Measurements from ENCODE around the gene TMEM253. TPM values are rescaled to one million over a fixed set of nuclear protein-coding genes. Genes with fewer than 3 reads are reported as not detected.
A peak's percentile ranks its signal among the peaks of the same experiment; 100 is the strongest.

TMEM253 gene
- total RNA-seq, 2 donors from 2014 or later = 0.35 TPM; not detected in 1

DNA sequence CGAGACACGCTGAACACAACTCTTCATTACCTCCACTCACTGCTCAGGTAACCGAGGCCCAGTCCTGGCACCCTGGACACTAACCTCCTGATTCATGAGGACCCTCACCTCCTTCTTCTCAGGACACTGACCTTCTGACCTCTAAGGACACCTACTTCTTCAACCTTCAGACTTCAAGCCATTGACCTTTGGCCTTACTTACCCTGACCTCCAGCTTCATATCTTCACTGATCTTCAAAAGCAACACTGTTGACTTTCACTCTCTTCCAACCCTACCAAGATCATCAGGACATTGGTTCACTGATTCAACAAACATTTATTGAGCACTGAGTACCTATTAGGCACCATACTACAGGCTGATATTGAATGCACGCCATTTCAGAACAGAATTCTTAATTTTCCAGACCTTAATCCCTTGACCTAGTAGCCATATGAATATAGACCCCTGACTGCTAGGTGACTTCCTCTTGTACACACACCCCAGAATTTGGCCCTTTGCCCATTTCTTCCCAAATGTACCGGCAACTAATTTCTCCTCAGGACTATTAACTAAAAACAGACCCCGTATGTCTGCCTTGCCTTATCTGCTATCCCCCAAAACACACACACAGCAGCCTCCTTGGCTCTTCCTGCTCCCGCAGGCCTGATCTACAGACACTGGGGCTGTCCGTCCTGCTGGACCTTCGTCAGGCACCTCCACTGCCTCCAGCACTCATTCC is 25.0 kb upstream of the TMEM253 start:
- H3K4me3 Mint-ChIP-seq = no peak overlapping the region
- DNase-seq (no peak), ATAC-seq (replicated peaks in 1 of 2) (no peak)
- peaks cover 12% of the 10 kb centered on the region for H3K4me1 Mint-ChIP-seq (ENCODE audit: low read depth)
- H3K36me3 Mint-ChIP-seq (ENCODE audit: insufficient read depth in 2 of 2) = no peaks in the 10 kb centered on the region
- no peak overlapping the region for H3K27ac Mint-ChIP-seq
- H3K9me3 Mint-ChIP-seq = no peaks in the 10 kb centered on the region
- H3K27me3 Mint-ChIP-seq (ENCODE audit: low read depth) = peaks cover 37% of the 10 kb centered on the region

DNA sequence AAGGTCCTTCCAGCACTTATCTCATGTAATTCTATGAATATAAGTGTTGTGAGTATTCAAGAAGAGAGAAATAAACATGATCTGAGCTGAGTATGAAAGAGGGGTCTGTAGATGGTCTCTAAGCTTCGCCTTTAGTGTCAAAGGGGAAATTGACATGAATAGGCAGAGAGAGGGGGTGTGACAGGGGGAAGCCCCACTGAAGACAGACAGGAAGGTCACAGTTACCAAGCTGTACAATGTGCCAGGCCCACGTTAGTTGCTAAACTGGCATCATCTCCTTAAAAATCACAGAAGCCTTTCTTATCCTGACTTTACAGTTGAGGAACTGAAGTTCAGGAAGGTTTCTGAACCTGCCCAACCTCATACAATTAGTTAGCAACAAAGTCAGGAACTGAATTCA is 23.2 kb upstream of the TMEM253 start:
- H3K27me3 Mint-ChIP-seq (ENCODE audit: low read depth) = peaks cover 19% of the 10 kb centered on the region
- no peak overlapping the region for H3K27ac Mint-ChIP-seq
- no peaks in the 10 kb centered on the region for H3K36me3 Mint-ChIP-seq (ENCODE audit: insufficient read depth in 2 of 2)
- no peak for DNase-seq
- ATAC-seq (replicated peaks in 1 of 2) = no peak
- no peaks in the 10 kb centered on the region for H3K9me3 Mint-ChIP-seq
- no peak overlapping the region for H3K4me3 Mint-ChIP-seq
- no peaks in the 10 kb centered on the region for H3K4me1 Mint-ChIP-seq (ENCODE audit: low read depth)

DNA sequence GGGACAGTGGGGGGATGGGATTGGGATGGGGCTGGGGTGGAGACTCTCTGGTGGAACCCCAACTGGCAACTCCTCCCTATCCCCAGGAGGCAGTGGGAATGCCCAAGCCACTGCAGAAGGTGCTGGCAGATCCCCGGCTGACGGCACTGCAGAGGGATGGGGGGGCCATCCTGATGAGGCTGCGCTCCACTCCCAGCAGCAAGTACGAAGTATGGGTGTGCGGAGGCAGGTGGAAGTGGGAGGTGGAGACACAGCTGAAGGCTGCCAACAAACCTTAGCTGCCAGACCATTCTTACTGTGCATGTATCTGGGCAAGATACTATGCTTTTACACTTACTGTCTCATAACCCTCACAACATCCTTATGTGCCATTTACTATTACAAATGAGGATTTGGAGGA is 22.6 kb upstream of the TMEM253 start:
- no peak for DNase-seq
- no peak for ATAC-seq (replicated peaks in 1 of 2)
- Mint-ChIP-seq H3K27me3 (ENCODE audit: low read depth) (peaks cover 13% of the 10 kb centered on the region), H3K9me3 (no peaks in the 10 kb centered on the region), H3K27ac (no peak overlapping the region), H3K4me1 (ENCODE audit: low read depth) (no peaks in the 10 kb centered on the region), H3K4me3 (no peak overlapping the region), H3K36me3 (ENCODE audit: insufficient read depth in 2 of 2) (no peaks in the 10 kb centered on the region)

DNA sequence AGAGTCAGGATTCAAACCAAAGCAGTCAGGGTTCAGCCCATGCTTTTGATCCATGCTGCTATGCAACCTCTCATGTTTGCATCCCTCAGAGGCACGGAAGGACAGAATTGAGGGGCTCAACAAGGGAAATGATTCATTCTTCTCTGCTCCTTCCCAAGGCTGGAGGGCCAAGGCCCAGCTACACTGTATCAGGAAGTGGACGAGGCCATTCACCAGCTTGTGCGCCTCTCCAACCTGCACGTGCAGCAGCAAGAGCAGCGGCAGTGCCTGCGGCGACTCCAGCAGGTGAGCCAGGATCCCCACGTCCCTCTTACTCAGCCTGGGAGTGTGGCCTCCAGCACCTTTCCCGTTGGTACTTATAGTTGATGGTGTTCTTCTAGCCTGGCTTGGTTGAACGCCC is 22.1 kb upstream of the TMEM253 start:
- H3K4me1 Mint-ChIP-seq (ENCODE audit: low read depth) = no peaks in the 10 kb centered on the region
- peaks cover 9% of the 10 kb centered on the region for H3K27me3 Mint-ChIP-seq (ENCODE audit: low read depth)
- no peak overlapping the region for H3K27ac Mint-ChIP-seq

DNA sequence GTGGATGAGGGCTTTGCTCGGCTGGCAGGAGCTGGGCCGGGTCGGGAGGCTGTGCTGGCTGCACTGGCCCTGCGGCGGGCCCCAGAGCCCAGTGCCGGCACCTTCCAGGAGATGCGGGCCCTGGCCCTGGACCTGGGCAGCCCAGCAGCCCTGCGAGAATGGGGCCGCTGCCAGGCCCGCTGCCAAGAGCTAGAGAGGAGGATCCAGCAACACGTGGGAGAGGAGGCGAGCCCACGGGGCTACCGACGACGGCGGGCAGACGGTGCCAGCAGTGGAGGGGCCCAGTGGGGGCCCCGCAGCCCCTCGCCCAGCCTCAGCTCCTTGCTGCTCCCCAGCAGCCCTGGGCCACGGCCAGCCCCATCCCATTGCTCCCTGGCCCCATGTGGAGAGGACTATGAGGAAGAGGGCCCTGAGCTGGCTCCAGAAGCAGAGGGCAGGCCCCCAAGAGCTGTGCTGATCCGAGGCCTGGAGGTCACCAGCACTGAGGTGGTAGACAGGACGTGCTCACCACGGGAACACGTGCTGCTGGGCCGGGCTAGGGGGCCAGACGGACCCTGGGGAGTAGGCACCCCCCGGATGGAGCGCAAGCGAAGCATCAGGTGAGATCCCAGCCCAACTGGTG is 19.2 kb upstream of the TMEM253 start:
- Mint-ChIP-seq H3K4me1 (ENCODE audit: low read depth) (peaks cover 3% of the 10 kb centered on the region), H3K36me3 (ENCODE audit: insufficient read depth in 2 of 2) (no peaks in the 10 kb centered on the region), H3K27ac (no peak overlapping the region), H3K4me3 (no peak overlapping the region), H3K27me3 (ENCODE audit: low read depth) (peaks cover 6% of the 10 kb centered on the region), H3K9me3 (no peaks in the 10 kb centered on the region)
- ATAC-seq (replicated peaks in 1 of 2) (no peak), DNase-seq (no peak)

More for the DNA sequence above, 22.1 kb upstream of the TMEM253 start:
- H3K4me3 Mint-ChIP-seq = no peak overlapping the region
- no peaks in the 10 kb centered on the region for H3K36me3 Mint-ChIP-seq (ENCODE audit: insufficient read depth in 2 of 2)
- no peak for DNase-seq
- no peak for ATAC-seq (replicated peaks in 1 of 2)
- H3K9me3 Mint-ChIP-seq = no peaks in the 10 kb centered on the region

DNA sequence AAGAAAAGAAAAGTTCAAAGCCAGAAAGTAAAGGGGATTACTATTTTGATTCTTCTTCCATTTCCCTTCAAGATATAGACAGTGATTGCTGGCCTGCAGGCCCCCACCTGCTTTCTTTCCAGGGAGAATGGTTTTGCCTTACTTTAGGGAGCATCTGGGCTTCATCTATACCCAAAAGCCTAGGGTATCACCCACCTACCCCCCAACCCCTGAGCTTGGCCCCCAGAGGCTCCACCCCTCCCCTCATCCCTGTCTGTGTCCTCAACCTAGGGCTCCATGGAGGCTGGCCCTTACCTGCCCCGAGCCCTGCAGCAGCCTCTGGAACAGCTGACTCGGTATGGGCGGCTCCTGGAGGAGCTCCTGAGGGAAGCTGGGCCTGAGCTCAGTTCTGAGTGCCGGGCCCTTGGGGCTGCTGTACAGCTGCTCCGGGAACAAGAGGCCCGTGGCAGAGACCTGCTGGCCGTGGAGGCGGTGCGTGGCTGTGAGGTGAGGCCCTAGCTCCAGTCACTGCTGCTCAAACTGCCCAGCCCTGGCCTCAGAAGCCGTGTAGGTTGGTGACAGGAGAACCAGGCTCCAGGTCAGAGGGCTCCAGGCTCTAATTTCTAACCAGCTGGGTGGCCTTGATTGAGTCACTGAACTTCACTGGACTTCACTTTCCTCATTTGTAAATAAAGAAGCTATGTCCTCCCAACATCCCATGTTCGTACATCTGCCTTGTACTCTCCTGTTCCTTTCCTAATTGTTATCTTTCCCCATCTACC is 17.1 kb upstream of the TMEM253 start:
- Mint-ChIP-seq H3K4me3 (no peak overlapping the region), H3K27me3 (ENCODE audit: low read depth) (peaks cover 6% of the 10 kb centered on the region), H3K4me1 (ENCODE audit: low read depth) (peaks cover 16% of the 10 kb centered on the region), H3K9me3 (no peaks in the 10 kb centered on the region), H3K27ac (no peak overlapping the region), H3K36me3 (ENCODE audit: insufficient read depth in 2 of 2) (no peaks in the 10 kb centered on the region)
- DNase-seq (no peak), ATAC-seq (replicated peaks in 1 of 2) (no peak)

DNA sequence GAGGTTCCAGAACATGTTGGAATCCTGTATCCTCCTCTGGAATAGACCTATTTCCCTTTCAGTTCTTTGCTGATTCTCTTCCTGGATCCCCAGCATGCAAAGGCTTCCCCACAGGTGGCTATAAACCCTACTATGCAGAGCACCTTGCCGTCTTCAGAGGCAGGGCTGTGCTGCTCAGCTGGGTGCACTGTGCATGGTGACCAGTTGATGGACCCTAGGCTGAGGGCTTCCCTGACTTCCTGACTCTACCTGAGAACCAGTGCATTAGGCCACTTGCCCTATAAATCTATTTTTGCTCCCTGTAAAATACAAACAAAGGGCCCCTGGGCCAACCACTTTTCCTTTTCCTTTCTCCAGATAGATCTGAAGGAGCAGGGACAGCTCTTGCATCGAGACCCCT is 16.5 kb upstream of the TMEM253 start:
- no peak for DNase-seq
- H3K27ac Mint-ChIP-seq = no peak overlapping the region
- H3K36me3 Mint-ChIP-seq (ENCODE audit: insufficient read depth in 2 of 2) = no peaks in the 10 kb centered on the region
- H3K4me3 Mint-ChIP-seq = no peak overlapping the region
- peaks cover 6% of the 10 kb centered on the region for H3K27me3 Mint-ChIP-seq (ENCODE audit: low read depth)
- ATAC-seq (replicated peaks in 1 of 2) = no peak
- peaks cover 16% of the 10 kb centered on the region for H3K4me1 Mint-ChIP-seq (ENCODE audit: low read depth)
- no peaks in the 10 kb centered on the region for H3K9me3 Mint-ChIP-seq

DNA sequence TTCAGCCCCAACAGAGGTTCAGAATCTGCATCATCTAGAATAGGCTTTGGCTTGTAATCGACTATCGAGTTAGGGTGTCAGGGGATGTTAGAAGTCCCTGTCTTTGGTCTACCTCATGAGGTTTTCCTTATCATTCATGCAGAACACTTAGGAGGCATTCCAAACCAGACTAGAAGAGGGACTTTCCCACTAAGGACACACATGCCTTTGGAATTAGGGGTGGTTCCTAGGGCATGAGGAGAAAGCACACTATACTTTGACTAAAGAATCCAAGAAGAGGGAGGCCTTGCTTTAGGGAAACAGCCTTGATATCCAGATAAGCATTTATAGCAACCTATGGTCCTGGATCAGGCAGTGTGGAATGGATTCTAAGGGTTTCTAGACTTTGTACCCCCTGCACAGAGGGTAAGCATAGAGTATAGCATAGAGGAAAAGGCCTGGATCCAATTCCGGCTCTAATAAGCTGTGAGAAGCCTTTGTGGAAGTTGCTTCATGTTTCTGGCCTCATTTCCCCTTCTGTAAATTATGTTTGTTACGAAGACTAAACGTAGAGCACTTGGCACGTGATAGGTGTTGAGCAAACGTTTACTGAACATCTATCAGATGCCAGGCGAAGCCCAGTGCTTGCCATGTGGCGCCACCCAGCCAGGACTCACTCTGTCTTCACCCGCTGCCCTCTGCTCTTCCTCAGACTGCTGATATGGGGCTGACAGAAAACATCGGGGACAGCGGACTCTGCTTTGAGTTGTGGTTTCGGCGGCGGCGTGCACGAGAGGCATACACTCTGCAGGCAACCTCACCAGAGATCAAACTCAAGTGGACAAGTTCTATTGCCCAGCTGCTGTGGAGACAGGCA is 15.6 kb upstream of the TMEM253 start:
- peaks cover 16% of the 10 kb centered on the region for H3K4me1 Mint-ChIP-seq (ENCODE audit: low read depth)
- H3K9me3 Mint-ChIP-seq = no peaks in the 10 kb centered on the region
- H3K27ac Mint-ChIP-seq = no peak overlapping the region
- H3K27me3 Mint-ChIP-seq (ENCODE audit: low read depth) = peaks cover 3% of the 10 kb centered on the region
- DNase-seq = no peak
- no peaks in the 10 kb centered on the region for H3K36me3 Mint-ChIP-seq (ENCODE audit: insufficient read depth in 2 of 2)
- no peak overlapping the region for H3K4me3 Mint-ChIP-seq
- ATAC-seq (replicated peaks in 1 of 2) = no peak

DNA sequence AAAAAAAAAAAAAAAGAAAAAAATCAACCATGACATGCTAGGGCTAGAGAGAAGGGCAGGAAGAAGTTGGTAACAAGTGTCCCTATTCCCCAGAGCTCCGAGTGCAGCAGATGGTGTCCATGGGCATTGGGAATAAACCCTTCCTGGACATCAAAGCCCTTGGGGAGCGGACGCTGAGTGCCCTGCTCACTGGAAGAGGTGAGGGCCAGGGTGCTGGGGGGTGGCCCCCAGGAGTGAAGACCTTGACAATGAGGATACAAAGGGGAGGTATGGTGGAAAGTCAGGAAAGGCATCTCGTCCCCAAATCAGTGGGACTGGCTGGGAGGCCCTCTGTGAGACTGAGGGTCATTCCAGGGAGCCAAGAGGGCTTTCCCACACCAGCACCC is 14.0 kb upstream of the TMEM253 start:
- H3K4me1 Mint-ChIP-seq (ENCODE audit: low read depth) = peaks cover 16% of the 10 kb centered on the region
- no peak overlapping the region for H3K4me3 Mint-ChIP-seq
- H3K27me3 Mint-ChIP-seq (ENCODE audit: low read depth) = no peaks in the 10 kb centered on the region
- no peak for DNase-seq
- ATAC-seq (replicated peaks in 1 of 2) = no peak
- H3K36me3 Mint-ChIP-seq (ENCODE audit: insufficient read depth in 2 of 2) = no peaks in the 10 kb centered on the region
- no peaks in the 10 kb centered on the region for H3K9me3 Mint-ChIP-seq
- H3K27ac Mint-ChIP-seq = peak overlapping the region; percentile 59

DNA sequence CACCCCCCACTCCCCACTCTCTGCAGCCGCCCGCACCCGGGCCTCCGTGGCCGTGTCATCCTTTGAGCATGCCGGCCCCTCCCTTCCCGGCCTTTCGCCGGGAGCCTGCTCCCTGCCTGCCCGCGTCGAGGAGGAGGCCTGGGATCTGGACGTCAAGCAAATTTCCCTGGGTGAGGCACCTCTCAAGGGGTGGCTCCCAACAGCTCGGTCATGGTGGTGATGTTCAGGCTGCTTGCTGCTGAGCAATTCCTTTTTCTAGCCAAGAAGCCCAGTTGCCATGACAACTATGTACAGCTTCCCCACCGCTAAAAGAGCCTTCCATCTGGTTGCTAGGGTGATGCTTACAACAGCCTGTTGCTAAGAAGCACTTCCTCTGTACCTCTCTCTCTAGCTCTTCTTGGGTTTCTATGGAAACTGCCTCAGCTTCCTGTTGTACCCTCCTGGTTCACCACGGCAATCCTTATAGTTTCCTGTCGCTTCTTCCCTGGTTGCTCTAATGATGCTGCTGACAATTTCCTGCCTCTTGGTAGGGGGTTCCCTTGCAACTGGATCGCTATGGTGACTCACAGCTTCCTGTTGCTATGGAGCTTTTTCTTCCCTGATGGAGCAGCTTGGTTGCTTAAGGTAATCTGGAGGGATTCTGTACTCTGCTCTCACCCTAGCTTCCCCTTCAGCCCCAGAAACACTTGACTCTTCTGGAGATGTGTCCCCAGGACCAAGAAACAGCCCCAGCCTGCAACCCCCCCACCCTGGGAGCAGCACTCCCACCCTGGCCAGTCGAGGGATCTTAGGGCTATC is 13.4 kb upstream of the TMEM253 start:
- Mint-ChIP-seq H3K4me1 (ENCODE audit: low read depth) (peaks cover 17% of the 10 kb centered on the region), H3K4me3 (no peak overlapping the region), H3K27me3 (ENCODE audit: low read depth) (no peaks in the 10 kb centered on the region), H3K9me3 (no peaks in the 10 kb centered on the region), H3K36me3 (ENCODE audit: insufficient read depth in 2 of 2) (no peaks in the 10 kb centered on the region), H3K27ac (peak overlapping the region; percentile 39)
- ATAC-seq (replicated peaks in 1 of 2) = peak; percentile 76
- peak in 1 of 2 donors; percentile 32 for DNase-seq

DNA sequence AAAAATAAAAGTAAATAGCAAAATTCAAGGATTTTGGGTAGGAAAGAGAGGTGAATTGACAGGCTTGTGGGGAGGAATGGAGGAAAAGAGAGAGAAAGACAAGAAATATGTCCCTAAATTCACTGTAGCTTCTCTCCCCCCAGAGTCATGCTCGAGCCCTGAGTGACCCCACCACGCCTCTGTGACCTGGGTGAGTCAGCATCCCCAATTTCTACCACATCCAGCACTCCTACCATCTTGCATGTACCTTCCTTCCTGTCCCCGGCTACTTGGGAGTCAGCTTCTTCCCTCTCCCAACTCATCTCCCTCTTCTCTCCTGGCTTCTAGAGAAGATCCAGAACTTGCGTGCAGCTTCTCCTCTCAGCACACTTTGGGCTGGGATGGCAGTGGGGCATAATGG is 12.2 kb upstream of the TMEM253 start:
- H3K27ac Mint-ChIP-seq = no peak overlapping the region
- ATAC-seq (replicated peaks in 1 of 2) (no peak), DNase-seq (no peak)
- peaks cover 27% of the 10 kb centered on the region for H3K4me1 Mint-ChIP-seq (ENCODE audit: low read depth)
- no peaks in the 10 kb centered on the region for H3K9me3 Mint-ChIP-seq
- H3K36me3 Mint-ChIP-seq (ENCODE audit: insufficient read depth in 2 of 2) = no peaks in the 10 kb centered on the region
- no peak overlapping the region for H3K4me3 Mint-ChIP-seq
- no peaks in the 10 kb centered on the region for H3K27me3 Mint-ChIP-seq (ENCODE audit: low read depth)

DNA sequence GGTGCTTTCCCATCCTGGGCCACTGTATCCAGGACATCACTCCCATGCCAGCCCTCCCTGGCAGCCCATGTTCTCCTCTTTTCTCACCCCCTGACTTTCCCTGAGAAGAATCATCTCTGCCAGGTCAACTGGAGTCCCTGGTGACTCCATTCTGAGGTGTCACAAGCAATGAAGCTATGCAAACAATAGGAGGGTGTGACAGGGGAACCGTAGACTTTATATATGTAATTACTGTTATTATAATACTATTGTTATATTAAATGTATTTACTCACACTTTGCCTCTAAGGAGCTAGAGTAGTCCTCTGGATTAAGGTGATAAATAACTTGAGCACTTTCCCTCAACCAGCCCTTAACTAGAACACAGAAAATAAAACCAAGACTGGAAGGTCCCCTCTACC is 11.6 kb upstream of the TMEM253 start:
- Mint-ChIP-seq H3K4me3 (no peak overlapping the region), H3K9me3 (no peaks in the 10 kb centered on the region), H3K36me3 (ENCODE audit: insufficient read depth in 2 of 2) (no peaks in the 10 kb centered on the region), H3K4me1 (ENCODE audit: low read depth) (peaks cover 27% of the 10 kb centered on the region), H3K27me3 (ENCODE audit: low read depth) (no peaks in the 10 kb centered on the region), H3K27ac (no peak overlapping the region)
- DNase-seq (no peak), ATAC-seq (replicated peaks in 1 of 2) (no peak)

Data from activated T-cell treated with anti-CD3 and anti-CD28 coated beads, Interleukin-2, amount 50 U/mL, for 72 hours (primary cell).